Measurements from ENCODE around the gene USP5. TPM values are rescaled to one million over a fixed set of nuclear protein-coding genes. Genes with fewer than 3 reads are reported as not detected.

USP5 gene
- total RNA-seq, 1 experiment from 2014 or later = 230 TPM

- peaks cover 83% of the 10 kb centered on the region for H3K36me3 Mint-ChIP-seq (ENCODE audit: insufficient read depth, unreplicated experiment)
- intact Hi-C loops (cut with micrococcal nuclease; ENCODE audit: unreplicated experiment) = no loop called here
- H3K4me1 Mint-ChIP-seq (ENCODE audit: low read depth, unreplicated experiment) = peaks cover 17% of the 10 kb centered on the region
- DNase-seq = no peak
- CTCF ChIA-PET = interaction anchor here (0.7 kb wide), 1 partner anchor 23 kb away, joined by 3 read pairs; no protein-coding TSS in a partner anchor
- POLR2A ChIA-PET = no interaction called here
- no peak for TF ChIP-seq CTCF (IDR thresholded peaks at IDR 0.05; ENCODE audit: insufficient read depth in 1 of 2, low read depth in 1 of 2, low read length in 1 of 2, severe bottlenecking in 1 of 2, unreplicated experiment in 1 of 2)
- no peak overlapping the region for H3K4me3 ChIP-seq (ENCODE audit: low read depth, low read length)
- H3K27ac Mint-ChIP-seq (ENCODE audit: unreplicated experiment) = no peak overlapping the region
- no peaks in the 10 kb centered on the region for H3K9me3 Mint-ChIP-seq (ENCODE audit: unreplicated experiment)
- no peak overlapping the region for H3K4me3 Mint-ChIP-seq (ENCODE audit: unreplicated experiment)
- H3K27me3 Mint-ChIP-seq (ENCODE audit: insufficient read depth, unreplicated experiment) = no peaks in the 10 kb centered on the region
- H3K27me3 ChIP-seq (replicated peaks; ENCODE audit: control insufficient read depth, insufficient read depth, low read length) = no peaks in the 10 kb centered on the region
- peaks cover 7% of the 10 kb centered on the region; the same call in 1 of the 2 replicates for H3K36me3 ChIP-seq (ENCODE audit: control insufficient read depth, insufficient read depth, low read length)
- no TSS peak for BruUV-seq (replicated peaks)
- H3K4me1 ChIP-seq = peaks cover 9% of the 10 kb centered on the region
- no peaks in the 10 kb centered on the region for H3K9me3 ChIP-seq
Observed at GRCh38 chr12:6847676-6848075, 4.3 kb upstream of the USP5 start.

GRCh38 chr12:6849427-6849826 lies 2.5 kb upstream of the USP5 start:
- POLR2A ChIA-PET = no interaction called here
- Mint-ChIP-seq H3K36me3 (ENCODE audit: insufficient read depth, unreplicated experiment) (peaks cover 81% of the 10 kb centered on the region), H3K4me3 (ENCODE audit: unreplicated experiment) (peak overlapping the region; percentile 94), H3K4me1 (ENCODE audit: low read depth, unreplicated experiment) (peaks cover 27% of the 10 kb centered on the region), H3K27me3 (ENCODE audit: insufficient read depth, unreplicated experiment) (no peaks in the 10 kb centered on the region), H3K9me3 (ENCODE audit: unreplicated experiment) (no peaks in the 10 kb centered on the region), H3K27ac (ENCODE audit: unreplicated experiment) (peak overlapping the region; percentile 95)
- Histone ChIP-seq H3K27me3 (replicated peaks; ENCODE audit: control insufficient read depth, insufficient read depth, low read length) (no peaks in the 10 kb centered on the region), H3K9me3 (no peaks in the 10 kb centered on the region), H3K4me3 (ENCODE audit: low read depth, low read length) (no peak overlapping the region), H3K36me3 (ENCODE audit: control insufficient read depth, insufficient read depth, low read length) (peaks cover 7% of the 10 kb centered on the region; the same call in 1 of the 2 replicates), H3K4me1 (peaks cover 13% of the 10 kb centered on the region)
- intact Hi-C loops (cut with micrococcal nuclease; ENCODE audit: unreplicated experiment) = no loop called here
- no TSS peak for BruUV-seq (replicated peaks)
- CTCF ChIA-PET = no interaction called here
- TF ChIP-seq CTCF (IDR thresholded peaks at IDR 0.05; ENCODE audit: insufficient read depth in 1 of 2, low read depth in 1 of 2, low read length in 1 of 2, severe bottlenecking in 1 of 2, unreplicated experiment in 1 of 2) = no peak
- no peak for DNase-seq

GRCh38 chr12:6849976-6850560 lies 1.9 kb upstream of the USP5 start:
- no peaks in the 10 kb centered on the region for H3K27me3 Mint-ChIP-seq (ENCODE audit: insufficient read depth, unreplicated experiment)
- H3K27me3 ChIP-seq (replicated peaks; ENCODE audit: control insufficient read depth, insufficient read depth, low read length) = no peaks in the 10 kb centered on the region
- peak overlapping the region; percentile 41 for H3K4me3 ChIP-seq (ENCODE audit: low read depth, low read length)
- H3K36me3 ChIP-seq (ENCODE audit: control insufficient read depth, insufficient read depth, low read length) = peaks cover 7% of the 10 kb centered on the region; the same call in 1 of the 2 replicates
- peak overlapping the region; percentile 95 for H3K27ac Mint-ChIP-seq (ENCODE audit: unreplicated experiment)
- ChIA-PET CTCF (interaction anchor here (2.8 to 5.2 kb wide), 3 partner anchors 14 to 23 kb away, joined by 14 to 65 read pairs (median 52); partner anchors contain the start of gene SPSB2), POLR2A (interaction anchor here (2.5 to 3.3 kb wide), 2 partner anchors 41 to 97 kb away, joined by 14 to 25 read pairs; partner anchors contain the start of gene MLF2)
- no peak for DNase-seq
- H3K4me1 ChIP-seq = peaks cover 13% of the 10 kb centered on the region
- TF ChIP-seq CTCF (IDR thresholded peaks at IDR 0.05; ENCODE audit: insufficient read depth in 1 of 2, low read depth in 1 of 2, low read length in 1 of 2, severe bottlenecking in 1 of 2, unreplicated experiment in 1 of 2) = no peak
- peaks cover 75% of the 10 kb centered on the region for H3K36me3 Mint-ChIP-seq (ENCODE audit: insufficient read depth, unreplicated experiment)
- H3K9me3 Mint-ChIP-seq (ENCODE audit: unreplicated experiment) = no peaks in the 10 kb centered on the region
- H3K9me3 ChIP-seq = no peaks in the 10 kb centered on the region
- H3K4me3 Mint-ChIP-seq (ENCODE audit: unreplicated experiment) = peak overlapping the region; percentile 94
- BruUV-seq (replicated peaks) = no TSS peak
- intact Hi-C loops (cut with micrococcal nuclease; ENCODE audit: unreplicated experiment) = no loop called here
- H3K4me1 Mint-ChIP-seq (ENCODE audit: low read depth, unreplicated experiment) = peaks cover 20% of the 10 kb centered on the region

Data from Caco-2 (cell line).